Hematopoietic multipotent progenitor cell treated with erythropoietin and hydrocortisone succinate and interleukin-3 and kit ligand, for 4 days (in vitro differentiated cells): Measurements from ENCODE around the gene CGREF1.

Experiments
- DNase-seq: peaks from one replicate; pipeline ENCODE4 v3.0.0-alpha.2; 2015

CGREF1 gene, protein sequence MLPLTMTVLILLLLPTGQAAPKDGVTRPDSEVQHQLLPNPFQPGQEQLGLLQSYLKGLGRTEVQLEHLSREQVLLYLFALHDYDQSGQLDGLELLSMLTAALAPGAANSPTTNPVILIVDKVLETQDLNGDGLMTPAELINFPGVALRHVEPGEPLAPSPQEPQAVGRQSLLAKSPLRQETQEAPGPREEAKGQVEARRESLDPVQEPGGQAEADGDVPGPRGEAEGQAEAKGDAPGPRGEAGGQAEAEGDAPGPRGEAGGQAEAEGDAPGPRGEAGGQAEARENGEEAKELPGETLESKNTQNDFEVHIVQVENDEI

GRCh38 chr2:27118525-27119329, at the start of gene CGREF1:
Gene CGREF1, minus strand, starts transcription at chr2:27119128. Its CDS starts 14,762 bp downstream, at chr2:27104366.
- peak; percentile 58 for DNase-seq

- DNase-seq = no peak
Observed at GRCh38 chr2:27164960-27165763, 46.2 kb upstream of the CGREF1 start.

DNA sequence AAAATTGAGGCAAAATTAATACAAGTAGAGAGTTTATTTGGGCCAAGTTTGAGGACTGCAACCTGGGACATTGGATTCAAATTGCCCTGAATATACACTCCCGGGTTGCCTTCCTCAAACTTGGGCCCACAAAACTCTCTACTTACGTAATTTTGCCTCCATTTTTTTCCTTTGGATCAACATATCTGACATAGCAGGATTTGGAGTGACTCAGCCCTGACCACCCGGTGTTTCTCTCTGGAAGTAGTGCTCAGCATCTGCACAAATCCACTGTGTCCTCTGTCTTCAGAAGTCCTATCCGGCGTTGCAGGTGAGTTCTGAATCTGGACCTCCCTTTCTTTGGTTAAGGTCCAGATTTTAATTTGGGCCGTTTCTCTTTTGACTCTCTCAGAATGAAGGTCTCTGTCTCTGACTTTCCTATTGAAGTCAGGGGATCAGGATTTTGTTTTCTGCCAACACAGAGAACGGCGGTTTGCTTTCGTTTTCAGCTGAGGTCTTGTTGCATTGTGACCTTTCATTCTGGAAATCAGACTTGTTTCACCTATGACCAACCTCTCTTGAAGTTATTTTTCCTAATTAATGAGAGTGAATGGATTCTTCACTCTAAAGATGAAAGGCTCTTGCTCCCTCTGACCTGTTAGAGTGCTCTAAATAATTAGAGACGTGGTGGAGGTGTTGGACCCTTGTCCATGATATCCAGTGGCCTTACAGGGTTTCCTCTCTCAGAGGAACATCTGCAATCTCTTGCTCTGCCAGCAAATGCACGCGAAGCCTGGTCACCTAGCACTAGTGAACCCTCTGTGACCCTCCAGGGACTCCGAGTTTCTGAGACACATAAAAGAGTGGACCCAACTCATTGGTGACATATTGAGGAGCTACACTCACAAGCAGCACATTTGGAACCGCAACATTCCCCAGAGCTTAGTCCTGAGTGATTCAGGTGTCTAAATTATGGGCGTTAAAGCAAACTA, 43.5 kb upstream of the CGREF1 start:
- no peak for DNase-seq

- DNase-seq = no peak
Observed at GRCh38 chr2:27160191-27160590, 41.3 kb upstream of the CGREF1 start.

GRCh38 chr2:27159271-27159670, 40.3 kb upstream of the CGREF1 start:
- no peak for DNase-seq

DNA sequence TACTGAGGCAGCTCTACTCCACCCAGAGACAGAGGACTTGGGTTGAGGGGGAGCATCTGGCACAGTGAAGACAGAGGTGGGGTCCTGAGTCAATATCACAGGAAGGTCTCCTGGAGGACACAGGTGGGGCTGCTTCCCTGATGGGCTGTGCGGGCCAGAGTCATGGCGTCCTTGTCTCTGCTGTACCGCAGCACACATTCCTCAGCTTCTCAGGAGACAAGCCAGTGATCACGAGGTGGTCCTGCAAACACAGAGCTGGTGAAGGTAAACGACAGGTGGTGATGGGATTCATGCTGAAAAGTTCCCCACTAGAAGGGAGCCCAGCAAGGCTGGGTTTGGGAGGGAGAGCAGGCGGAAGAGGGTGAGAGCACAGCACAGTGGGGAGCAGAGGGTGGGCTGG, 39.5 kb upstream of the CGREF1 start:
- no peak for DNase-seq

DNA sequence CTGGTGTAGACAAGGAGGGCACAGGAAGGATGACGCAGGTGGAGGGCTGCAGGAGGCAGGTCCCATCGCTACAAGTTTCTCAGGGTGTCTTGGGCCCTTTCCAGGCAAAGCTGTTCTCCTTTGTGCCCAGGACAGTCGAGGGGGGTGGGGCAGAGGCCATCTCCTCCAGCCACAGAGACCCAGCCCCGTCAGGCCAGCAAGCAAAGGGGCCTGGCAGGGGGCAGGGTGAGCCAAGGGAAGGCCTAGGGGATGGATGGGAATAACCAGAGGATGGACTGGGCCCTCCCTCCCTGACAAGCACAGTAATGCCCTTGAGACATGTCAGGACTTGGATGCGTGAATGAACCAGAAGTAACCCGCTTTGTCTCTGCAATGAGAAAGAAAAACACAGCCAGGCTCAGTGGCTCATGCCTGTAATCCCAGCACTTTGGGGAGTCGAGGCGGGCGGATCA, 36.2 kb upstream of the CGREF1 start:
- no peak for DNase-seq

DNA sequence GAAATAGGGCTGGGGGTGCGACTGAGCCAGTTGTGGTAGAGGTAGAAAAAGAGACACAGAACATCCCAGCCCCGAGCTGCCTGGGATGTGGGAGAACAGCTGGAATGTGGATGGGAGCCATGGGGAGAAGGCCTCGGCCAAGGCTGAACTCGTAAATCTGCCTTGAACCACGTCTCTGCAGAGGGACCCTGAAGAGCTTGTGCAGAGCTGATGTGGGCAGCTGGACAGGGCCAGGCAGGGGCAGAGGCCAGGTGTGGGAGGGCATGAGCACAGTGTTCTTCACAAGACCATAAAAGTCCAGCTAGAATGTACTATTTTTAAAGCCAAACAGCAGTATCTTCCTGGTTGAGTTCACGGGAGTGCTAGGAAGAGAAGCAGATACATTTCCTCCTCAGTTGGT, 35.6 kb upstream of the CGREF1 start:
- DNase-seq = no peak

GRCh38 chr2:27152796-27153464, 34.0 kb upstream of the CGREF1 start:
- DNase-seq = no peak

DNA sequence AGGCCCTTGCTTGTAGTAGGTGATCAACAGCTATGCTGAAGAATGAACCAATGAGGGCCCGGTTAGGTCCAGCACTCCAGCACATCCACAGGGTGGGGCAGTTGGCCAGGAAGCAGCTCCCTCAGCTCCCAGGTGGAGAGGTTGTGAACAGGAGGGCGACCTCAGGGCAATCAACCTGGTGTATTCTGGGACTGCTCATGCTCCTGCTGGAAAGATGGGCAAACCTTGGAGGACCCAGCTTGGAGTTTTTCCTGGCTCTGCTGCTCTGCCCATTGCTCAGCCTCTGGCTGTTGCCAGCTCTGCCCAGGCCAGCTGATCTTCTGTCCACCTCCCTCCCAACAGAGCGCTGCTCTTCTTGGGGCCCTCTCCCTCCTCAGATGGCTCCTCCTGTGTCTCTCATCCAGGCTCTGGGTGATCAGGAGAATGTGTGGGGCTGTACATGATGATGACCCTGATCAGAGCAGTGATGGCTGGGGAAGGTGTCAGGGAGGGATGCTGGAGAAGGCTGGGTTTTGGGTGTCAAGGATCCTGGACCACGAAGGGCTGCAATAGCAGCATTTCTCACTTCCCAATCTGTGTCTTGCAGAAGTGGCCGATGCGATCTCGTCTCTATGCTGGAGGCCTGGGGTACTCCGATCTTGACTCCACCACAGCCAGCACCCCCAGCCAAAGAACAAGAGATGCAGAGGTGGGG, 33.3 kb upstream of the CGREF1 start:
- DNase-seq = no peak

DNA sequence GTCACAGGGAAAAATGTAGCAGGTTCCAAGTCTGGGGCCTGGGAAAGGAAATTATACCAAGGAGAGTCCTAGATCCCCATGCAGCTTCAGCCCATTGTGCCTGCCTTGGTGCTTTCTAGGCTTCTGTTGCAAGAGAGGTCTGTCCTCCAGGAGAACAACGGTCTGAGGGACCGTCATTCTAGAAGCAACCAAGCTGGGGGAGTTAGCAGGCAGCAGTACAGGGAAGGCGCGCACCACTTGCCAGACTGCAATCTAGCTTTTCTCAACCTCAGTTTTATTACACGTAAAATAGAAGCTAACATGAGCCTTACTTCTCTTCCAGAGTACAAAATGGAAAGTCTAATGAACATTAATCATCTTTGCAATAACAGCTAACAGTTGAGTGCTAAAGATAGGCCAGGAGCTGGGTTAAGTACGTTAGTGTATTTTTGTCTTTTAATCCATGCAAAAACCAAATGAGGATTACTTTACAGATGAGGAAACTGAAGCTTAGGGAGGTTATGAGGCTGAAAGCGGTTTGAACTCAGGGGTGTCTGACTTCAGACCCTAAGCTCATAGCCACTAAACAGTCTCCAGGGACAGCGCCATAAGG, 31.8 kb upstream of the CGREF1 start:
- DNase-seq = no peak

DNA sequence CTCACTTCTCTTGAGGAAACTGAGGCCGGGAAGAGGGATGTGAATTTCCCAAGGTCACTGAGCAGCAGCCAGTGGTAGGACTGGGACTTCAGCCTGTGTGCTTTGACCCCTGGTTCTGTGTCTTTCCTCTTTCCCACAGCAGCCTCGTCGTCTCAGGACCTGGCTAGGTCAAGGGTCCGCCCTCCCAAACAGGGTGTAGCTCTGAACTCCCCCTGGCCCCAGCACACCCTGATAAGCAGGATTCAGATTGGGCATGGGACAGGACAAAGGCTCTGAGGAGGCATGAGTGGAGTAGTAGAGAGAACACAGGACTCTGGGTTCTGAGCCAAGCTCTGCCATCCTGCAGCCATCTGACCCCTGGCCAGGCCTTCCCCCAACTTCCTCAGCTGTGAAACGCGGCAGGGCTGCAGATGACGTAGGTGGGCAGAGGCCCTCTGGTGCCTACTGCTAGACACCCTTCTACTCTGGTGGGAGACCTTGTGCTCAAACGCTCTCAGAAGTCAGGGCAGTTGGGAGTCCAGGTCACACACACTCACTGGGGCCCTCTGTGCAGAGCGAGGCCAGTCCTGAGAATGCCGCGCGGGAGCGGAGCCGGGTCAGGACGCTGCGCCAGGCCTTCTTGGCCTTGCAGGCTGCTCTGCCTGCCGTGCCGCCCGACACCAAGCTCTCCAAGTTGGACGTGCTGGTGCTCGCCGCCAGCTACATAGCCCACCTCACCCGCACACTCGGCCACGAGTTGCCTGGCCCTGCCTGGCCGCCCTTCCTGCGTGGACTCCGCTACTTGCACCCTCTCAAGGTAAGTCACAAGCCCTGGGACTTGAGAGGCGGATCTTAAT, 30.9 kb upstream of the CGREF1 start:
- DNase-seq = no peak

DNA sequence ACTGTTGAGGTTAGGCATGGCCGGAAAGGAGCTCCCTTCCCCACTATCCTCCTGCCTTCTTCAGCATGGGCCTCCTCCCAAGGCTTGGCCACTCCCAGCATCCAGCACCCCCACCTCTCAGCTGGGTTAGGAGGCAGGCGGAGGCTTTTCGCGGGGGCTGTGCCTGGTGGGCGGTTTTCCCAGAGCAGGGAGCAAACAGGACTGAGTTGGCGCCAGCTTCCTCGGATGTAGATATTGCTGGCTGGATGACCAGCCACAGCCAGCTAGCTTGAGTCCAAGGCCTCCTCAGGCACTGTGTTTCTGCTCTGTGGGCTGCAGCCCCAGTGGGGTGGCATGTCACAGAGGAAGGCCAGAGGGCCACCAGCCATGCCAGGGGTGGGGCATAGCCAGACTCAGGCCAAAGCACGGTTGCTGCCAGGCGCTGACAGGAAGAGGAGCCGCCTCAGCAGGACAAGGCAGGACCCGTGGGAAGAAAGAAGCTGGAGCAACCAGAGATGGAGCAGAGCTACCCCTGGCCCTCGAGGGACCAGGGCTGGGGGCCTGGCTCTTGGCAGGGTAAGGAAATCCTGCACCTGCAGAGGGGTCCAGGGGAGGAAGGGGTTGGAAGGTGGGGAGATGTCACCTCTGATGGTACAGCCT, 30.0 kb upstream of the CGREF1 start, which contains the start of gene TCF23:
Gene TCF23, plus strand, starts transcription at position 204 of the 639 bp plus-strand sequence. Its CDS starts 130 bp downstream, at position 334.
- no peak for DNase-seq

GRCh38 chr2:27147935-27148334, 29.0 kb upstream of the CGREF1 start:
- DNase-seq = no peak

DNA sequence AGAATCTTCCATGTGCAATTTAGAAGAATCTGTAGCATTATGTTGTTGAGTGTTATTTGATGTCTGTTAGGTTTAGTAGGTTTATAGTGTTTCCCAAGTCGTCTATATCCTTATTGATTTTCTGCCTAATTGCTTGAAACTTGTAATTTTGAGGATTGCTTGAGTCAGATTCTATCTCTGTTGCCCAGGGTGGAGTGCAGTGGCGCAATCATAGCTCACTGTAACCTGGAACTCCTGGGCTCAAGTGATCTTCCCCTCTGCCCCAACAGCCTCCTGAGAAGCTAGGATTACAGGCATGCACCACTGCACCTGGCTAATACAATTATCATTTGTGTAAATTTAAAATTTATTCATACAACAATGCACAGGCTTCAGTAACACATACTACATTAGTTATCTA, 26.8 kb upstream of the CGREF1 start:
- no peak for DNase-seq

DNA sequence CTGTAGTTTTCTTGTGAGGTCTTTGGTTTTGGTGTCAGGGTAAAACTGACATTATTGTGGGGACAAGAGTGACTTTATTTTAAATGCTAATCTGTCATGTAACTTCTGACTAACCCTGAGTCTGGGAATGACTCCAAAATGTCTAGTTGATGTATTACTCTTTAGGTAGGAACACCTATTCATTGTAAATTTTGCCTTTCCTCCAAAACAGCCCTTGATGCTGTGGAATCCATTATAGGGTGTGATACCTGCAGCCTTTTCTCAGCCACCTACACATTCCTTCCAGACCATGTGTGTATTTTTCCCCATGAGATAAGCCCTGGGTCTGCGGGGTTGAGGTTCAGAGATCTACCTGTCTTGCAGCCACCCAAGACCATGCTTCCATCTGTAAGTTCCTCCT, 24.4 kb upstream of the CGREF1 start:
- no peak for DNase-seq

DNA sequence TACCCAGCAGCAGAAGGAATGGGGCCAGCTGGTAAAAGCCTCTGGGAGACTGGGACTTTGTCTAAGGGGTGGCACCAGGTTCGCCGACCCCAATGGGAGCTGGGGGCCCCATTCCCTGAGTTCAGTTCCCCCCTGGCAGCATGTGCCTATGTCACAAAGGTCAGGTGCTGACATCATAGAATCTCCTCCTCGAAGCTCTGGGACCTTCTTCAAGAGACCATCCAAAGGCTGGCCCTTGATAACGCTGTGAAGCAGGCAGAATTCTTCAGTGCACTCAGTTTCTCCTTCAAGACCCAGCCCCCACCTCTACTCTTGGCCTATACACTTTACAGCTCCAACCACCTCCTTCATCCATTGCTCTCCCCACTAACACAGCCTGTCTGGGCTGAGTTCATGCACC, 20.4 kb upstream of the CGREF1 start, which contains the start of gene PRR30:
Gene PRR30, minus strand, starts transcription at position 101 of the 400 bp plus-strand sequence. CDS start 1,081 bp downstream, outside the sequence.
- no peak for DNase-seq

GRCh38 chr2:27138111-27138510, 19.2 kb upstream of the CGREF1 start:
- DNase-seq = no peak
